Stomach smooth muscle (tissue), 2 donors: Measurements from ENCODE around the gene KIAA2012.

Source experiments
- H3K27ac ChIP-seq: one replicate; pipeline ENCODE4 v1.7.0; 2013; ENCODE audit warnings: mild to moderate bottlenecking, low read length, inconsistent platforms
- H3K27me3 ChIP-seq, 2 donors: one replicate each; pipeline ENCODE4 v1.7.0; 2013; ENCODE audit warnings: low read length in 2 of 2; ENCODE audit not compliant: insufficient read depth in 2 of 2, control insufficient read depth in 1 of 2
- H3K36me3 ChIP-seq, 2 donors: one replicate each; pipeline ENCODE4 v1.7.0; 2013; ENCODE audit warnings: low read length in 2 of 2; ENCODE audit not compliant: control insufficient read depth in 2 of 2, insufficient read depth in 2 of 2
- H3K4me1 ChIP-seq: one replicate; pipeline ENCODE4 v1.7.0; 2013; ENCODE audit warnings: low read length; ENCODE audit not compliant: control insufficient read depth, insufficient read depth
- H3K4me3 ChIP-seq, 2 donors: one replicate each; pipeline ENCODE4 v1.7.0; 2013; ENCODE audit warnings: low read length in 2 of 2
- H3K9ac ChIP-seq, 2 donors: one replicate each; pipeline ENCODE4 v1.7.0; 2013; ENCODE audit warnings: low read length in 2 of 2, mild to moderate bottlenecking in 1 of 2
- H3K9me3 ChIP-seq, 2 donors: one replicate each; pipeline ENCODE4 v1.7.0; 2013; ENCODE audit warnings: low read length in 2 of 2; ENCODE audit not compliant: control insufficient read depth in 2 of 2
- donor health status: healthy.
- donor health status: Pancreatic carcinoma.

The KIAA2012 gene

DNA sequence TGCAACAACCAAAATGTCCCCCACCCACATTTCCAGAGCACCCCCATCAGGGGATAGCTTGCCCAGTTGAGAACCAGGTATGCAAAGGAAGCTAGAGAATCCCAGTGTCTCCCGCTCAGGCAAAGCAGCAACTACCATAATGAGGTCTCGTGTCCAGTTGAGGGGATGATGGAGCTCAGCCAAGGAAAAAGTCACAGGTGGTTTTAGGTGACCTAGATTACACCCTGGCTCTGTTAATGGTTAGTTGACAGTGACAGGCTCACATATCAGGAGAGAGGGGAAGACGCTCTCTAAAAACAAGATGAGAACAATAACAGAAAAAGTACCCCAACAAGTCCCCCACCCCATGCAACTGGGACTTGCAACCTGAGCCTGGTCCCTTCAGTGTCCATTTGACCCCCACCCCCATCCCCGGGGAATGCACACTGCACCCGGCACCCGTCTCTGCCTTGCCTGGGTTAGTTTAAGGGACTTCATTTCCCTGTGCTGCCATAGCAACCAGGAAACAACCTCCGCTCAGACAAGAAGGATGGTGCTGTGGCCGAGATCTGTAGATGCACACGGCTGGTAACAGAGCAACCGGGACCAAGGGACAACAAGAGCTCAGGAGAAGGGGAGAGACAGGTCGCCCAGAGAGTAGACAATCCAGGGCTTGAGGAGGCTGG is at the start of gene KIAA2012:
Gene KIAA2012, plus strand, starts transcription at position 519 of the 665 bp plus-strand sequence. CDS start 373 bp downstream, outside the sequence.
- H3K9me3 ChIP-seq: no peaks in the 10 kb centered on the region
- H3K27me3 ChIP-seq: no peaks in the 10 kb centered on the region
- H3K27ac ChIP-seq: no peak within 1 kb of the TSS
- H3K4me1 ChIP-seq: peaks cover 2% of the 10 kb centered on the region
- no peak within 1 kb of the TSS for H3K9ac ChIP-seq
- H3K4me3 ChIP-seq: no peak within 1 kb of the TSS
- no peaks in the 10 kb centered on the region for H3K36me3 ChIP-seq

DNA sequence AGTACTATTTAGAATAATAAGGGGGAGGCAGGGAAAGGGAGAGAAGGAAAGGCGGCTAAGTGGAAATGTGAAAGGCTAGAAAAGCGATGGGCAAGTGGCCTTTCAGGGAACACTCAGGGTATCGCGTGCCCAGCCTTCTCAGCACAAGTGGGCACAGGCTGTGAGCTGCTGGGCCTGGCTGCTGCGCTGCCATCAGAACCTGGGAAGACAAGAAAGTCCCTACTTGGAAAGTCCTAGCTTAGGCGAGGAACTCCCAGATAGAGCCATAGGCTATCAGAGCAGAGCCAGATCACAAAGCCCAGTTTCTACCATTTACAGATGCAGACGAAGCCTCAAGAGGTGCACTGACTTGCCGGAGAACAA is 49.2 kb upstream of the KIAA2012 start:
- Histone ChIP-seq H3K9ac (no peak overlapping the region), H3K4me1 (peaks cover 12% of the 10 kb centered on the region), H3K27ac (no peak overlapping the region), H3K27me3 (no peaks in the 10 kb centered on the region), H3K9me3 (no peaks in the 10 kb centered on the region), H3K36me3 (no peaks in the 10 kb centered on the region), H3K4me3 (no peak overlapping the region)

DNA sequence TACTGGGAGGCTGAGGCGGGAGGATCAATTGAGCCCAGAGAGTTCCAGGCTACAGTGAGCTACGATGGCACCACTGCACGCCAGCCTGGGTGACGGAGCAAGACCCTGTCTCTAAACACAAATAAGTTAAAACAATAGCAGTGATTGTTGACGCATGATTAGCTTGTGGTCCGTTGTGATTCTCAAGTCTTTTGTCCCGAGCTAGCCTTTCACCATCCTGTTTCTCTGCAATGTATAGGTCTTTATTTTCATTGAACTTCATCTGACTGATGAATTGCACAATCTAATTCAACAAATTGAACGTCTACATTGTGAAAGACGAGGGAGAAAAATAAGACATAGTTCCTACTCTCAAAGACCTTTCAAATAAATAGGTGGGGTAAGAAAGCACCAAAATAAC is 48.2 kb upstream of the KIAA2012 start:
- Histone ChIP-seq H3K36me3 (no peaks in the 10 kb centered on the region), H3K27ac (no peak overlapping the region), H3K27me3 (no peaks in the 10 kb centered on the region), H3K4me1 (peaks cover 6% of the 10 kb centered on the region), H3K9me3 (no peaks in the 10 kb centered on the region), H3K4me3 (no peak overlapping the region), H3K9ac (no peak overlapping the region)

DNA sequence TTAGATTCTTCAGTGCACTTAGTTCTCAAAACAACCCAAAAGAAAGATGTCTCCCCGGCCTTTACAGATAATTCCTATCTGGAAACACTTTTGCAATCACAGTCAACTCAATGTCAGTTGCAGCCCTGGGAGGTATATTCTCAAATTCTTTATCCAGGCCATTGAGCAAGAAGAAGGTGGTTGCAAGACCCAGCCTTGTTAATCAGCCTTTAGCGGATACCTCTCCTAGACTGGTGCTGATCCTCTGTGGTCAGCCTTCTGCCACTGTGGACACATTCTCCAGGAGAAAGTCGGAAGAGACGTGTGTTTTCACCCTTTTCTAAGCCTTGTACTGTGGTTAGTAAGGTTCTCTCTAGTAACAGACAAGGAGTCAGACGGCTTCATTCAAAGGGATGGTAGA is 47.2 kb upstream of the KIAA2012 start:
- H3K9me3 ChIP-seq: no peaks in the 10 kb centered on the region
- no peaks in the 10 kb centered on the region for H3K4me1 ChIP-seq
- H3K27me3 ChIP-seq: no peaks in the 10 kb centered on the region
- H3K36me3 ChIP-seq: no peaks in the 10 kb centered on the region
- H3K4me3 ChIP-seq: no peak overlapping the region
- H3K9ac ChIP-seq: no peak overlapping the region
- H3K27ac ChIP-seq: no peak overlapping the region

DNA sequence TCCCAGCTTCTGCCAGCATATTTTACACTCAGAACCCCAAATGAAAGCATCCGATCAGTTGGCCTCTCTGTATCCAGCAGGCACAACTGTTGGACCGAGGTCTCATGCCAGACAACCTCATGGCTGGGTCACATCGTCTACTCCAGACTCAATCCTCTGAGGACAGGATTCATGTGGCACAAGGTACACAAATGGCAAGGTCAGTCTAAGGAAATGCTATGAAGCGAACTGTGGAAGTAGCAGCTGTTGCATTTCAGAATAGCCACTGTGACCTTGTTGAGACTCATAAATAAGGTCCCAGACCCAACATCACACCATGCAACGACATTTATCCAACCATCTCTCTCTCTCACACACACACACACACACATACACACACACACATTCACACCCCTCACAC is 46.5 kb upstream of the KIAA2012 start:
- Histone ChIP-seq H3K27me3 (no peaks in the 10 kb centered on the region), H3K27ac (no peak overlapping the region), H3K36me3 (no peaks in the 10 kb centered on the region), H3K4me3 (no peak overlapping the region), H3K4me1 (no peaks in the 10 kb centered on the region), H3K9me3 (no peaks in the 10 kb centered on the region), H3K9ac (no peak overlapping the region)

DNA sequence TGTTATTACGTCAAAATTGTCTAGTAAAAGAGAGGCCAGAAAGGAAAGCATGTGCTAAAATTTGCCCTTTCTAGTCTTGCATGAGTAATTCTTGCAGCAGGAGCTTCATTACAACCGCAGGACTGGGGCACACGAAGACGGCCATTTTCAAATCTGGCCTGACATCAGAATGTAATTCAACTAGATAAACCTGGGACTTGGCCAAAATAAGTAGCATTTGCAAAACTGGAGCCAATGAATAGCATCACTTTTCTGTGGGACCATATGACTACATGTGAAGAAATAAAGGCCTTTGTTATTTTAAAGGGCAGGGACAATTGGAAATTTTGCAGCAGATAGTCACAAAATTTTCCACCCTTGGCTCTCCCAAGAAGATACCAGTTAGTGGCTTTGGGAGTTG is 42.4 kb upstream of the KIAA2012 start:
- Histone ChIP-seq H3K27me3 (no peaks in the 10 kb centered on the region), H3K36me3 (no peaks in the 10 kb centered on the region), H3K9ac (no peak overlapping the region), H3K9me3 (no peaks in the 10 kb centered on the region), H3K27ac (no peak overlapping the region), H3K4me3 (no peak overlapping the region), H3K4me1 (peaks cover 27% of the 10 kb centered on the region)

DNA sequence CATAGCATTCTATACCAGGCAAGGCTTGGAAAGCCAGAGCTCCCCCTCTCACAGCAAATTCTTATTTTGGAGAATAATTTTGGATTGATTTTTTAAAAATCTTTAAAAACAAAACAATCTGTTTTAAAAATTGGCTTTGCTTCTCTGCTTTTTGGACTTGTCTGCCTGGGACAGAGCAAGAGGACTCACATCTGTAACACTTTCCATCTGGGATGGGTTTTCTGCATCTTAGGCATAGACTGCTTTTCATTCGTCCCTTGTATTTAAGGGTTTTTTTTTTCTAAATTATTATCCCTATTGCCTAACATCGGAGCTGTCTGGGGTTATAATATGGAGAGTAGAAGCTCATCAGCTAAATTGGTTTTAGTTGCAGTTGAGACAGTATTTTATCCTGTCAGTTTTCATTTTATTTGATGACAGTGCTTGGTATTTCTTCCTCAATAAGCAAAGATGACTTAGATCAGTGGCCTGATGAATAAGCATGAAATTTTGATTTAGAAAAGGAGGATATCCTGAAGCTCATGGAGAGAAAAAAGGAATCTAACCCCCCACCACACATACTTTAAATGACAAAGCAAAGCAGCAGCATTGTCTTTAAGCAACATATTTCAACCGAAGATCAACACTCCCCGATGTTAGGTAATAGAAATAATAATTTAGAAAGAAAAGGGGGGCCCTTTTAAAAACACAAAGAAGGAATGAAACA is 41.7 kb upstream of the KIAA2012 start:
- Histone ChIP-seq H3K9me3 (no peaks in the 10 kb centered on the region), H3K4me3 (no peak overlapping the region), H3K27ac (no peak overlapping the region), H3K36me3 (no peaks in the 10 kb centered on the region), H3K4me1 (peaks cover 32% of the 10 kb centered on the region), H3K27me3 (no peaks in the 10 kb centered on the region), H3K9ac (peak overlapping the region in 1 of 2 donors; percentile 92)

DNA sequence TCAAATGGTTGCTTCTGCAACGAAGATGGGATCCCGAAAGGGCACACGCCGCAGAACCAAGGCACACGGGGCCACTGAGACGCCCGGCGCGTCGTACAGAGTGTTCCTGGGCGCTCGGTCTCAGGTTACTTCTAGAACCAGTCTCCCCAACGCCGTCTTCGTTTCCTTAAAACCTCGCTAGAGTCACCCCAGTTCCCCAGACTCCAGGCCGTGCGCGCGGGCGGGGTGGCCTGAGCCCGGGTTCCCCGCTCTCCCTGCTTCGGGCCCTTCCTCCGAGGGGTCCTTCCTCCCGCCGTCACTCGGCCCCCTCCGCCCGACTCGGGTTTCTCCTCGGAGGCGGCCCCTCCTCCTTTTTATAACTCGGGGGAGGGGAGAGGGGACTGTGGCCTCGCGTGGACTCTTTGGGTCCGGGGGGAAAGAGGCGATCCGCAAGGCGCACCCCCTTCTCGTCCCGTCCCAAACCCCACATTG is 40.2 kb upstream of the KIAA2012 start:
- no peaks in the 10 kb centered on the region for H3K36me3 ChIP-seq
- H3K27ac ChIP-seq: peak overlapping the region; percentile 94
- H3K27me3 ChIP-seq: no peaks in the 10 kb centered on the region
- H3K4me1 ChIP-seq: peaks cover 32% of the 10 kb centered on the region
- H3K9me3 ChIP-seq: no peaks in the 10 kb centered on the region
- peak overlapping the region; percentile 91 to 95 for H3K4me3 ChIP-seq
- peak overlapping the region; percentile 92 to 94 for H3K9ac ChIP-seq

DNA sequence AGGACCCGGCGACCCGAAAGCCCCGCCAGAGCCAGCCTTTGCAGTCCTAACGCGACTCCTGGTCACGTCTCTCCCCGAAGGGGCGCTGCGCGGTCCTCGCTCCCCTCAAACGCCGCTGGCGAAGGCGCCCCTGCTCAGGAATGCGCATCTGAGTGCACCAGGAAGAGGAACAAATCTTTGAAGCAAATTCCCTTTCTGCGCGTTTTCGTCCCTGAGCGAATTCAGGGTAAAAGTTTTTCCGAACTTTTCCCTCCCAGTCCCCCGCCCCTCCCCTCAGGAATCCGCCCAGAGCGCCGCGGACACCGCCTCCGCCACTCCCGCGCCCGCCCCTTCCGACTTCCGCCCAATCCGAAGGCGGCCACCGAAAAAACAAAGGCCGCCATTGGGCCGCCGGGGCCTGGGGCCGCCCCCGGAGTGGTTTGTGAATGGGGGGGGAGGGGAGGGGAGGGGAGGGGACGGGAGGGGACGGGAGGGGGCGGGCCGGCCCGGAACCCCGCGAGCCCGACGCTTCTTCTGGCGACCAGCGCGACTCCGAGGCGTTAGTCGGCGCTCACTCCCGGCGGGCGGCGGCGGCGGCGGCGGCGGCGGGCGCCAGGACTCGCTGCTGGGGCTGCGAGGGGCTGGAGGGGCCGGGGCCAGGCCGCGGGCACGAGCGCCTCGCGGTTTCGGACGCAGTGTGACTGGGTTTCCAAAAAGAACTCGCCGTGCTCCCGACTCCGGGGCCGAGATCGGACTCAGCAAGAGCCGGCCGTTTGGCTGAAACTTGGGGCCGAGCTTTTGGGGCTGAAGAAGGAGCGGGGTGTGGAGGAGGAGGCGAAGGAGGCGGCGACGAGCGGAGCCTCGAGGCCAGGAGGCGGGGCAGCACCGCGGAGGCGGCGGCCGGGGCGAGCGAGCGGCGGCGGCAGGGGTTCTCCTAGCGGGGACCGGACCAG is 39.5 kb upstream of the KIAA2012 start, which contains the start of gene FZD7:
Gene FZD7, plus strand, starts transcription at position 539 of the 932 bp plus-strand sequence. CDS start 793 bp downstream, outside the sequence.
- Histone ChIP-seq H3K9ac (peak within 1 kb of the TSS; percentile 92 to 94), H3K36me3 (no peaks in the 10 kb centered on the region)

DNA sequence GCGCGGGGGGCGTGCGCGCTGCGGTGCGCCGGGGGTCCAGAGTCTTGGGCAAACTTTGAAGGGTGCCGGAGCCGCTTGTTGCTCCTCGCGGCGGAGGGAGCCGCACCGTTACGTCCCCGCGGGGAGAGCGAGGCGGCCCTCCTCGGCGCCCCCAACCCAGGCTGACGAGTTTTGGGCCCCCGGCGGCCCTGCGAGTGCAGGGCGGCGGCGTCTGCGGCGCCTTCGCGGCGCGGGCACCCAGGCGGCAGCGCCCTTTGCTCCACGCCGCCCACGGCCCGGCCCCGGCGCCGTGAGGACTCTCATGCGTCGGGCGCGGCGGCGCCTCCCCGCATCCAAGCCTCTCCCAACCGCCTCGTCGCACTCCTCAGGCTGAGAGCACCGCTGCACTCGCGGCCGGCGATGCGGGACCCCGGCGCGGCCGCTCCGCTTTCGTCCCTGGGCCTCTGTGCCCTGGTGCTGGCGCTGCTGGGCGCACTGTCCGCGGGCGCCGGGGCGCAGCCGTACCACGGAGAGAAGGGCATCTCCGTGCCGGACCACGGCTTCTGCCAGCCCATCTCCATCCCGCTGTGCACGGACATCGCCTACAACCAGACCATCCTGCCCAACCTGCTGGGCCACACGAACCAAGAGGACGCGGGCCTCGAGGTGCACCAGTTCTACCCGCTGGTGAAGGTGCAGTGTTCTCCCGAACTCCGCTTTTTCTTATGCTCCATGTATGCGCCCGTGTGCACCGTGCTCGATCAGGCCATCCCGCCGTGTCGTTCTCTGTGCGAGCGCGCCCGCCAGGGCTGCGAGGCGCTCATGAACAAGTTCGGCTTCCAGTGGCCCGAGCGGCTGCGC is 38.6 kb upstream of the KIAA2012 start:
- no peaks in the 10 kb centered on the region for H3K27me3 ChIP-seq
- peaks cover 39% of the 10 kb centered on the region for H3K4me1 ChIP-seq
- H3K36me3 ChIP-seq: no peaks in the 10 kb centered on the region
- no peaks in the 10 kb centered on the region for H3K9me3 ChIP-seq
- peak overlapping the region; percentile 61 to 86 for H3K4me3 ChIP-seq
- H3K27ac ChIP-seq: peak overlapping the region; percentile 97
- H3K9ac ChIP-seq: peak overlapping the region; percentile 55 to 80

More for the DNA sequence above, 39.5 kb upstream of the KIAA2012 start, which contains the start of gene FZD7:
- H3K9me3 ChIP-seq: no peaks in the 10 kb centered on the region
- H3K27ac ChIP-seq: peak within 1 kb of the TSS; percentile 97
- peak within 1 kb of the TSS; percentile 91 to 95 for H3K4me3 ChIP-seq
- peaks cover 35% of the 10 kb centered on the region for H3K4me1 ChIP-seq
- no peaks in the 10 kb centered on the region for H3K27me3 ChIP-seq
